K562 (cell line): ENCODE measurements around the gene CLASP2.

Experiments used
- BRF1 ChIP-seq: IDR thresholded peaks from 3 replicates; pipeline ENCODE4 v1.6.1; 2011; ENCODE audit warnings: borderline replicate concordance, mild to moderate bottlenecking; ENCODE audit not compliant: insufficient read length; ENCODE audit errors: extremely low read depth
- E2F1 ChIP-seq: sonication (generic); formaldehyde crosslinking; IDR thresholded peaks from 2 replicates; pipeline ENCODE4 v1.8.1; 2023; ENCODE audit warnings: mild to moderate bottlenecking, missing genetic modification reagents, moderate library complexity
- ELF1 ChIP-seq: fragments of 200-800 bp; sonication (Bioruptor generic); IDR thresholded peaks from 2 replicates; pipeline ENCODE4 v1.6.1; 2016; ENCODE audit warnings: missing genetic modification characterization, missing compliant biosample characterization
- FIP1L1 ChIP-seq: fragments of 200-400 bp; formaldehyde crosslinking; IDR thresholded peaks from 2 replicates; pipeline ENCODE4 v1.6.1; 2018; ENCODE audit warnings: mild to moderate bottlenecking, low read depth, low read length; ENCODE audit not compliant: poor library complexity, severe bottlenecking
- HNRNPK ChIP-seq: fragments of 200-400 bp; formaldehyde crosslinking; IDR thresholded peaks from one replicate; pipeline ENCODE4 v1.6.1; 2018; ENCODE audit warnings: mild to moderate bottlenecking, low read depth, low read length; ENCODE audit not compliant: poor library complexity, severe bottlenecking
- POLR2A ChIP-seq: fragments of 450-650 bp; conservative IDR thresholded peaks from 2 replicates; pipeline ENCODE4 v1.6.1; 2016
- SIN3B ChIP-seq: fragments of 450-650 bp; IDR thresholded peaks from 2 replicates; pipeline ENCODE4 v1.6.1; 2017; ENCODE audit warnings: low read depth, mild to moderate bottlenecking, moderate library complexity
- TAF7 ChIP-seq: fragments of 450-650 bp; IDR thresholded peaks from 2 replicates; pipeline ENCODE4 v1.6.1; 2016; ENCODE audit warnings: missing genetic modification characterization, missing compliant biosample characterization
- TF ChIP-seq, protein P1 (sequence below), 3 experiments: IDR thresholded peaks in 2 of 3; conservative IDR thresholded peaks in 1 of 3; 2 replicates each; pipeline ENCODE4 v1.5.1; 2011 to 2012; ENCODE audit warnings: low read length in 3 of 3, mild to moderate bottlenecking in 3 of 3, control low read depth in 2 of 3, improper control_type of control experiment in 1 of 3, inconsistent platforms in 1 of 3, low read depth in 1 of 3, mixed read lengths in 1 of 3, moderate library complexity in 1 of 3; ENCODE audit not compliant: insufficient read depth in 2 of 3

- no peak for TF ChIP-seq POLR2A
- TF ChIP-seq, protein P1, sequence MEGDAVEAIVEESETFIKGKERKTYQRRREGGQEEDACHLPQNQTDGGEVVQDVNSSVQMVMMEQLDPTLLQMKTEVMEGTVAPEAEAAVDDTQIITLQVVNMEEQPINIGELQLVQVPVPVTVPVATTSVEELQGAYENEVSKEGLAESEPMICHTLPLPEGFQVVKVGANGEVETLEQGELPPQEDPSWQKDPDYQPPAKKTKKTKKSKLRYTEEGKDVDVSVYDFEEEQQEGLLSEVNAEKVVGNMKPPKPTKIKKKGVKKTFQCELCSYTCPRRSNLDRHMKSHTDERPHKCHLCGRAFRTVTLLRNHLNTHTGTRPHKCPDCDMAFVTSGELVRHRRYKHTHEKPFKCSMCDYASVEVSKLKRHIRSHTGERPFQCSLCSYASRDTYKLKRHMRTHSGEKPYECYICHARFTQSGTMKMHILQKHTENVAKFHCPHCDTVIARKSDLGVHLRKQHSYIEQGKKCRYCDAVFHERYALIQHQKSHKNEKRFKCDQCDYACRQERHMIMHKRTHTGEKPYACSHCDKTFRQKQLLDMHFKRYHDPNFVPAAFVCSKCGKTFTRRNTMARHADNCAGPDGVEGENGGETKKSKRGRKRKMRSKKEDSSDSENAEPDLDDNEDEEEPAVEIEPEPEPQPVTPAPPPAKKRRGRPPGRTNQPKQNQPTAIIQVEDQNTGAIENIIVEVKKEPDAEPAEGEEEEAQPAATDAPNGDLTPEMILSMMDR (IDR thresholded peaks at IDR 0.05 in 2 of 3, conservative IDR thresholded peaks at IDR 0.05 in 1 of 3; ENCODE audit: insufficient read depth in 2 of 3, low read depth in 1 of 3, low read length in 3 of 3), result no peak
- TF ChIP-seq TAF7 (tag), result no peak
- no peak for TF ChIP-seq ELF1 (tag)
- no peak for TF ChIP-seq HNRNPK
- no peak for TF ChIP-seq E2F1 (CRISPR knock-in tag)
- TF ChIP-seq BRF1, result no peak
- TF ChIP-seq FIP1L1, result no peak
- no peak for TF ChIP-seq SIN3B
Observed at GRCh38 chr3:33694944-33695343, 23.1 kb downstream of the CLASP2 start.
